Myocyte (in vitro differentiated cells): Measurements from ENCODE around the gene PFN1. TPM values are rescaled to one million over a fixed set of nuclear protein-coding genes. Genes with fewer than 3 reads are reported as not detected.
A peak's percentile ranks its signal among the peaks of the same experiment; 100 is the strongest.

Experiments used
- DNase-seq: peaks from one replicate; pipeline ENCODE4 v3.0.0-alpha.2; 2012; ENCODE audit warnings: low read depth
- total RNA-seq: library from RNA; depleted of rRNA; stranded (reverse); fragments of >200 nt; gene quantifications from 2 replicates; pipeline ENCODE4 v1.2.3, GENCODE V29; 2014

PFN1 gene
- total RNA-seq, 1 donor from 2014 or later = 1,213 TPM

DNA sequence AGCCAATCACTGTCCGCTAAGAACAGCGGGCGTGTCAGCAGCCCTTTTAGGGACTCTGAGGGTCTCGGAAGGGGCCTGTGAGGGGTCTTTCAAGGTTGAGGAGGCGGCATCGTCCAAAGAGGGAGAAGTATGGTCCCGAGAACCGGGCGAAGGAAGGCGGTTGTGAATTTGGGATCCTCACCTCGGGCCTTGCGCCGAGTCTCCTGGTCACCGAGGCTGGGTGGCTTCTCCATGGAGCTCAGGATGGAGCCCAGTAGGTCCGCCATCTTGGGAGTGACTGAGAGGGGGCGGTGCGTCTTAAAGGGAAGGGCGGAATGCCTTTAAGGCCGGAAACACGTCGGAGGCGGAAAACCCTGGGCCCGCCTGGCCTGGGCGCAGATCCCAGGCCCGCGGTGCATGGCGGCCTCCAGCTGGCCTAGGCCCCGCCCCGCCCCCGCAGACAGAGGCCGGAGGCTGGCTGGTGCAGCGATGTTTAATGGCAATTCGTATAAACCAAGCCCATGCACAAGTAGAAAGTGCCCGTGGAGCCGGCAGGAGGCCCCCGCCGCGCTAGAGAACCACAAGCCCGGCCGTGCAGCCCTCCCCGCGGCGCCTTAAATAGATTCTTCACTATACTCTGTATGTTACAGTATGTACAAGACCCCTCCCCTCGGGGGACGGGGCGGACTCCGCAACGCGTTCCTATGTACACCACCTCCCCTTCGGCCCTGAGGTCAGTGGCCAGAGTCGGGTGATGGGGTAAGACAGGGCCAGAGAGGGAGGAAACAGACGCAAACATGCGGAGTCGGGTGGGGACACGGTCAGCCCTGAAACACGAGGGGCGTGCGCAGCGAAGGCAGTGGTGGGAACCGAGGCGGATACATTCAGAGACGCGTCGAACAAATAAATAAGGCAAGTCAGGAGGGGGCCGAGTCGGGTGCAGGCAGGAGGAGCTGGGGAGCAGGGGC lies 19.5 kb upstream of the PFN1 start, which contains the start of gene SPAG7:
TSS of gene SPAG7 (minus strand) at position 279 of the 947 bp plus-strand sequence. CDS start at position 266, 13 bp downstream.
- DNase-seq = peak; percentile 96

DNA sequence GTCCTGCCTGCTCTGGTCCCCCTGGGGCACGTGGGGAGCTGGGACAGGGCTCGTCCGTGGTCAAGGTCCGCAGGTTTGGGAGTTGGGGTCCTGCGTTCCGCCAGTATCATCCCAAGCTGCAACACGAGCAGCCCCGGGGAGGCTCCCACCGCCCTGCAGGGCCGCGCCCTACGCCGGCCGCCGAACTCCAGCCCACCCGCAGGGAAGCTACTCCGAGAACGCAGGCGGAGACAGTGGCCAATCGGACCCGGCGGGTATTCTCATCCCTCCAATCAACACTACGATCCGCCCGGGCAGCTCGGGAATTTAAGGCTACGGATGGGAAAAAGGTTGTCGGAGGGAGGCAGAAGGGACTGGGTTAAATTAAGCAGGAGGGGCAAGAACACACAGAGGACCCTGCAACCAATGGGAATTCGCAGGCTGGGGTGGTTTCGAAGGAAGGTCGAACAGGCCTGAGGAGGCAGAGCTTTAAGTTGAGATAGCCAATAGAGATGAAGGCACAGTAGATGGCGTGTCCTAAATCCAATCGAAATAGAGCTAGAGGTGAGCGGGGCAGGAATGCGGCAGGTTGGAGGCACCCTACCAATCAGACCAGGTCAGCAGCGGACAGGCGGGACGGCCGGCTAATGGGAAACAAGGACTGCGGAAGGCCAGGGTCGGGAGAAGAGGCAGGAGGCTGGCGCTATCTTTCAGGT lies 18.7 kb upstream of the PFN1 start:
- peak; percentile 100 for DNase-seq

- DNase-seq = no peak
Observed at GRCh38 chr17:4965311-4965986, 17.1 kb upstream of the PFN1 start.

GRCh38 chr17:4960279-4960922 lies 12.1 kb upstream of the PFN1 start:
- no peak for DNase-seq

- DNase-seq = peak; percentile 78
Observed at GRCh38 chr17:4959261-4959965, 11.1 kb upstream of the PFN1 start.

DNA sequence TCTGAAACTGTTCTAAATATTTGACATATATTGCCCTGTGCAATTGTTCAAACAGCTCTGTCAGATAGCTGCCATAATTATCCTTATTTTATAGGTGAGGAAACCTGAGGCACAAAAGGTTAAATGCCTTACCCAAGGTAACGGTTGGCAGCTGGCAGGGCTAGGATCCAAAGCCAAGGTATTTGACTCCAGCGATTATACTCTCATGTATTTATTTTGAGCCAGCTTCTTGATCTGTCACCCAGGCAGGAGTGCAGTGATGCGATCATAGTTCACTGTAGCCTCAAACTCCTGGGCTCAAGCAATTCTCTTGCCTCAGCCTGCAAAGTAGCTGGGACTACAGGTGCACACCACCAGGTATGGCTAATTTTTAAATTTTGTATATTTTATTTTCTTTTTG lies 9.8 kb upstream of the PFN1 start:
- DNase-seq = peak; percentile 28

GRCh38 chr17:4956493-4957061 lies 8.2 kb upstream of the PFN1 start:
- DNase-seq = no peak

- DNase-seq = no peak
Observed at GRCh38 chr17:4955091-4955490, 6.8 kb upstream of the PFN1 start.

GRCh38 chr17:4953451-4953961 lies 5.2 kb upstream of the PFN1 start:
- peak; percentile 97 for DNase-seq

DNA sequence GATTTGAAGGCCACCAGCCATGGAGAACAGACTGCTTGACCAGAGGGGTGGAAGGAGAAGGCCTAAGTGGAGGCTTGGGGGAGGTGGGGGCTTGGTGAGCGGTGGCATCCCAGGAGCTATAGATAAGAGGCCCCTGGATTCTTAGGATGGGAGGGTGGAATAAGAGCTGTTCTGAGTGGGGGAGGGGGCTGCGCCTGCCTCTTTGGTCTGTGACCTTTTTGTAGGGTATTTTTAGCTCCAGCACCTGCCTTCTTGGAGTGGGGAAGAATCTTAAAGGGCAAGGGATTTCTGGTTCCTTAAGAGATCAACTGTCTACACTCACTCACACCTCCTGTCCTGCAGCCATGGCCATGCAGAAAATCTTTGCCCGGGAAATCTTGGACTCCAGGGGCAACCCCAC lies 3.2 kb upstream of the PFN1 start:
- peak; percentile 85 for DNase-seq

DNA sequence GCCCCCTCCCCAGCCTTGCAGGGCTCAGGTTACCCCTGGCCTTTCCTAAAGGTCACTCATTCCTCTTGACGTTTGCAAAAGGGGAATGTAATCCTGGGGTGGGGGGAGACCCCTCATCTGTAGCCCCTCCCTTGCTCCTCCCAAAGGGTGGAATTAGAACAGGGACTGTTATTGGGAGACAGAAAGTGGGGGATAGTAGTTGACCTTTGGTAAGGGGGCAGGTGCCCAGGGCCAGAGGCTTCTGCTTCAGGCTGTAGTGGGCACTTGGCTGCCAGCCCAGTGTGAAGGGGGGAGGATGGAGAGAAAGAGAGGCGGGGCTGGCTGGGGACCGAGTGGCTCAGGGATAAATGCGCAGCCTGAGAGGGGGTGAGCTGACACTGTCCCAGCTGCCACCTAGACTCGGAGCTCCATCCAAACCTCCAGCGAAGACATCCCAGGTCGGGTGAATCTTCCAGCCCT lies 2.4 kb upstream of the PFN1 start, which contains the start of gene ENO3:
TSS of gene ENO3 (plus strand) at position 374 of the 459 bp plus-strand sequence. CDS start 711 bp downstream, outside the sequence.
- peak; percentile 65 for DNase-seq

- DNase-seq = peak; percentile 44
Observed at GRCh38 chr17:4950075-4950745, 1.9 kb upstream of the PFN1 start.

- peak; percentile 92 for DNase-seq
Observed at GRCh38 chr17:4949321-4950074, 1.2 kb upstream of the PFN1 start.

GRCh38 chr17:4948931-4949320 lies 596 bp upstream of the PFN1 start:
- peak; percentile 88 for DNase-seq

- peak; percentile 62 for DNase-seq
Observed at GRCh38 chr17:4947411-4948165, 742 bp downstream of the PFN1 start.

GRCh38 chr17:4947010-4947410 lies 1.3 kb downstream of the PFN1 start:
- DNase-seq = peak; percentile 41

- no peak for DNase-seq
Observed at GRCh38 chr17:4946312-4946976, 1.9 kb downstream of the PFN1 start.
